ENCODE measurements around the gene MRAP2. TPM values are rescaled to one million over a fixed set of nuclear protein-coding genes. Genes with fewer than 3 reads are reported as not detected.
"Not testable (repeated sequence)": the region's sequence is repeated elsewhere in the genome, so short reads cannot be mapped to it uniquely, and the experiment has no call there.

The MRAP2 gene
- polyA plus RNA-seq, 1 donor from 2014 or later: 1.0 TPM

- H3F3A ChIP-seq (ENCODE audit: insufficient read depth, low read length, poor library complexity, severe bottlenecking): no peaks in the 10 kb centered on the region
- H4K20me1 ChIP-seq (ENCODE audit: insufficient read depth): no peaks in the 10 kb centered on the region
- no peak overlapping the region for H3K4me2 ChIP-seq (ENCODE audit: low read length)
- H3K9me2 ChIP-seq (ENCODE audit: insufficient read depth, low read length): no peaks in the 10 kb centered on the region
- TF ChIP-seq POLR2AphosphoS5 (IDR thresholded peaks at IDR 0.05): no peak
- TF ChIP-seq TAF1 (IDR thresholded peaks at IDR 0.05; ENCODE audit: low read depth): no peak
- TF ChIP-seq EP300 (conservative IDR thresholded peaks at IDR 0.05; ENCODE audit: poor library complexity, severe bottlenecking): no peak
- no peak for TF ChIP-seq EZH2 (IDR thresholded peaks at IDR 0.05; ENCODE audit: borderline replicate concordance, insufficient read depth, low read length, poor library complexity, severe bottlenecking)
- TF ChIP-seq CTCF (IDR thresholded peaks at IDR 0.05; ENCODE audit: poor library complexity, severe bottlenecking): no peak
- no peak for TF ChIP-seq SMC3 (conservative IDR thresholded peaks at IDR 0.05; ENCODE audit: poor library complexity)
- no peak for TF ChIP-seq MXI1 (conservative IDR thresholded peaks at IDR 0.05; ENCODE audit: poor library complexity, severe bottlenecking)
- TF ChIP-seq REST (IDR thresholded peaks at IDR 0.05; ENCODE audit: borderline replicate concordance): no peak
- TF ChIP-seq RAD21 (conservative IDR thresholded peaks at IDR 0.05): no peak
- no peak overlapping the region for H3K9ac ChIP-seq (ENCODE audit: low read length)
- no peaks in the 10 kb centered on the region for H3K79me2 ChIP-seq (replicated peaks; ENCODE audit: insufficient read depth, low read length)
- no peak overlapping the region for H2AFZ ChIP-seq (ENCODE audit: low read depth, low read length)
- H3K4me3 ChIP-seq (ENCODE audit: low read length): no peak overlapping the region
- H3K27me3 ChIP-seq (ENCODE audit: insufficient read depth, low read depth, low read length): no peaks in the 10 kb centered on the region
- H3K9me3 ChIP-seq (ENCODE audit: low read length): no peaks in the 10 kb centered on the region
- H3K27ac ChIP-seq (ENCODE audit: low read length): no peak overlapping the region
- peaks cover 9% of the 10 kb centered on the region for H3K36me3 ChIP-seq (ENCODE audit: insufficient read depth, low read length)
Observed at GRCh38 chr6:84123186-84123585, 89.6 kb downstream of the MRAP2 start.

GRCh38 chr6:84129588-84129987, 96.0 kb downstream of the MRAP2 start:
- not testable (repeated sequence) for H4K20me1 ChIP-seq (ENCODE audit: insufficient read depth); H3K4me2 ChIP-seq (ENCODE audit: low read length); H3K4me3 ChIP-seq (ENCODE audit: low read length); H3K9me2 ChIP-seq (ENCODE audit: insufficient read depth, low read length); H3K27me3 ChIP-seq (ENCODE audit: insufficient read depth, low read depth, low read length); H3F3A ChIP-seq (ENCODE audit: insufficient read depth, low read length, poor library complexity, severe bottlenecking); H3K9ac ChIP-seq (ENCODE audit: low read length); H2AFZ ChIP-seq (ENCODE audit: low read depth, low read length); H3K27ac ChIP-seq (ENCODE audit: low read length); H3K79me2 ChIP-seq (replicated peaks; ENCODE audit: insufficient read depth, low read length); H3K9me3 ChIP-seq (ENCODE audit: low read length); H3K36me3 ChIP-seq (ENCODE audit: insufficient read depth, low read length)

- not testable (repeated sequence) for H3K4me3 ChIP-seq (ENCODE audit: low read length); H3K27ac ChIP-seq (ENCODE audit: low read length)
Observed at GRCh38 chr6:84133385-84133784, 99.8 kb downstream of the MRAP2 start.

More at GRCh38 chr6:84133385-84133784, 99.8 kb downstream of the MRAP2 start:
- H2AFZ ChIP-seq (ENCODE audit: low read depth, low read length); H3K79me2 ChIP-seq (replicated peaks; ENCODE audit: insufficient read depth, low read length); H3K9me3 ChIP-seq (ENCODE audit: low read length); H3K36me3 ChIP-seq (ENCODE audit: insufficient read depth, low read length); H4K20me1 ChIP-seq (ENCODE audit: insufficient read depth); H3K4me2 ChIP-seq (ENCODE audit: low read length); H3K9me2 ChIP-seq (ENCODE audit: insufficient read depth, low read length); H3K9ac ChIP-seq (ENCODE audit: low read length); H3K27me3 ChIP-seq (ENCODE audit: insufficient read depth, low read depth, low read length); H3F3A ChIP-seq (ENCODE audit: insufficient read depth, low read length, poor library complexity, severe bottlenecking): not testable (repeated sequence)

Measured in neural cell (in vitro differentiated cells).